ENCODE measurements around the gene TNFSF13B.

GRCh38 chr13:108357228-108357627 is 87.7 kb downstream of the TNFSF13B start:
- no peak for TF ChIP-seq EZH2phosphoT487 (IDR thresholded peaks at IDR 0.05; ENCODE audit: borderline replicate concordance, low read depth)
- TF ChIP-seq, protein P1, sequence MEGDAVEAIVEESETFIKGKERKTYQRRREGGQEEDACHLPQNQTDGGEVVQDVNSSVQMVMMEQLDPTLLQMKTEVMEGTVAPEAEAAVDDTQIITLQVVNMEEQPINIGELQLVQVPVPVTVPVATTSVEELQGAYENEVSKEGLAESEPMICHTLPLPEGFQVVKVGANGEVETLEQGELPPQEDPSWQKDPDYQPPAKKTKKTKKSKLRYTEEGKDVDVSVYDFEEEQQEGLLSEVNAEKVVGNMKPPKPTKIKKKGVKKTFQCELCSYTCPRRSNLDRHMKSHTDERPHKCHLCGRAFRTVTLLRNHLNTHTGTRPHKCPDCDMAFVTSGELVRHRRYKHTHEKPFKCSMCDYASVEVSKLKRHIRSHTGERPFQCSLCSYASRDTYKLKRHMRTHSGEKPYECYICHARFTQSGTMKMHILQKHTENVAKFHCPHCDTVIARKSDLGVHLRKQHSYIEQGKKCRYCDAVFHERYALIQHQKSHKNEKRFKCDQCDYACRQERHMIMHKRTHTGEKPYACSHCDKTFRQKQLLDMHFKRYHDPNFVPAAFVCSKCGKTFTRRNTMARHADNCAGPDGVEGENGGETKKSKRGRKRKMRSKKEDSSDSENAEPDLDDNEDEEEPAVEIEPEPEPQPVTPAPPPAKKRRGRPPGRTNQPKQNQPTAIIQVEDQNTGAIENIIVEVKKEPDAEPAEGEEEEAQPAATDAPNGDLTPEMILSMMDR (IDR thresholded peaks at IDR 0.05): no peak
